GM12878 (cell line): ENCODE data around the gene RUFY4. TPM values are rescaled to one million over a fixed set of nuclear protein-coding genes. Genes with fewer than 3 reads are reported as not detected.

Source experiments
- ATAC-seq: fragments of 200-7000 bp; cut with Tn5 transposase; 3 replicates; pipeline ENCODE4 v1.9.1; 2020; ENCODE audit warnings: mild to moderate bottlenecking, moderate library complexity
- BruUV-seq: library from RNA; stranded (reverse); fragments of 400-500 nt; replicated peaks from 2 replicates; lab custom pipeline; 2021; lab: Mats Ljungman, UMichigan
- CTCF ChIA-PET: fragments of 300-600 bp; sonication (Branson Sonifier 250); formaldehyde crosslinking; extraction: SDS; loops from one replicate; lab custom pipeline; 2021; ENCODE audit warnings: inconsistent platforms; lab: Yijun Ruan, JAX
- POLR2A ChIA-PET: fragments of 350-600 bp; formaldehyde crosslinking; extraction: SDS; loops from one replicate; lab custom pipeline; 2021; ENCODE audit warnings: inconsistent platforms; lab: Charles Lee
- RAD21 ChIA-PET: fragments of 300-600 bp; sonication (Branson Sonifier 250); formaldehyde crosslinking; loops from one replicate; lab custom pipeline; 2023; ENCODE audit warnings: antibody characterized with exemption; ENCODE audit not compliant: unreplicated experiment; lab: Charles Lee
- SMC1A ChIA-PET: fragments of 300-600 bp; sonication (Branson Sonifier 250); formaldehyde crosslinking; loops from one replicate; lab custom pipeline; 2023; ENCODE audit not compliant: unreplicated experiment, uncharacterized antibody; lab: Charles Lee
- DNase-seq: peaks from one replicate; pipeline ENCODE4 v3.0.0-alpha.2; 2011; ENCODE audit warnings: low read depth, low spot score
- FAIRE-seq: peaks from 3 replicates; lab custom pipeline; 2011; peaks lifted over from hg19 to GRCh38; lab: Jason Lieb, UNC
- H2AFZ ChIP-seq: 2 replicates; pipeline ENCODE4 v1.6.0; 2011; ENCODE audit warnings: low read depth, low read length, control low read depth; ENCODE audit not compliant: control insufficient read depth
- H3K27ac ChIP-seq: 2 replicates; pipeline ENCODE4 v1.5.1; 2011; ENCODE audit warnings: control low read depth; ENCODE audit not compliant: control insufficient read depth, insufficient read depth
- H3K27me3 ChIP-seq, 2 experiments: replicated peaks in 1 of 2; 2 replicates each; pipeline versions ENCODE4 v1.6.0 to v1.6.1; 2011; ENCODE audit warnings: low read length in 1 of 2; ENCODE audit not compliant: control insufficient read depth in 2 of 2, insufficient read depth in 2 of 2
- H3K36me3 ChIP-seq, 2 experiments: 2 replicates each; pipeline ENCODE4 v1.5.1; 2011; ENCODE audit warnings: low read length in 1 of 2; ENCODE audit not compliant: control insufficient read depth in 2 of 2, insufficient read depth in 2 of 2
- H3K4me1 ChIP-seq: 2 replicates; pipeline ENCODE4 v1.6.1; 2011; ENCODE audit warnings: mild to moderate bottlenecking, low read length, moderate library complexity, mixed read lengths; ENCODE audit not compliant: control insufficient read depth, insufficient read depth
- H3K4me2 ChIP-seq: 2 replicates; pipeline ENCODE4 v1.6.0; 2011; ENCODE audit warnings: control low read depth; ENCODE audit not compliant: control insufficient read depth, insufficient read depth
- H3K4me3 ChIP-seq: fragments of 200-600 bp; sonication (generic); 2 replicates; pipeline ENCODE4 v1.5.1; 2016
- H3K79me2 ChIP-seq: 2 replicates; pipeline ENCODE4 v1.6.0; 2011; ENCODE audit warnings: low read length; ENCODE audit not compliant: control insufficient read depth, insufficient read depth
- H3K9ac ChIP-seq: 2 replicates; pipeline ENCODE4 v1.8.0; 2011; ENCODE audit warnings: low read length, control low read depth, mixed read lengths; ENCODE audit not compliant: control insufficient read depth, insufficient read depth
- H3K9me3 ChIP-seq: replicated peaks from 3 replicates; pipeline ENCODE4 v1.5.1; 2011; ENCODE audit warnings: mild to moderate bottlenecking, low read length; ENCODE audit not compliant: control insufficient read depth, insufficient read depth
- H4K20me1 ChIP-seq: 2 replicates; pipeline ENCODE4 v1.6.0; 2011; ENCODE audit not compliant: control insufficient read depth, insufficient read depth
- BCL11A ChIP-seq: IDR thresholded peaks from 2 replicates; pipeline ENCODE4 v1.6.1; 2011; ENCODE audit warnings: low read depth, low read length
- CUX1 ChIP-seq: IDR thresholded peaks from 2 replicates; pipeline ENCODE4 v1.6.1; 2012; ENCODE audit warnings: improper control_type of control experiment, low read depth, low read length; ENCODE audit not compliant: insufficient replicate concordance
- E2F4 ChIP-seq: IDR thresholded peaks from 2 replicates; pipeline ENCODE4 v1.6.1; 2012; ENCODE audit warnings: low read depth, low read length, improper control_type of control experiment
- GATAD2B ChIP-seq: fragments of 450-650 bp; conservative IDR thresholded peaks from 2 replicates; pipeline ENCODE4 v1.6.1; 2017; ENCODE audit warnings: low read depth, mild to moderate bottlenecking, moderate library complexity
- IKZF1 ChIP-seq: fragments of 450-650 bp; conservative IDR thresholded peaks from 2 replicates; pipeline ENCODE4 v1.6.1; 2017; ENCODE audit warnings: antibody characterized with exemption, mild to moderate bottlenecking
- POLR2A ChIP-seq: IDR thresholded peaks from 2 replicates; pipeline ENCODE4 v1.6.1; 2011; ENCODE audit warnings: low read depth, mild to moderate bottlenecking, low read length
- POLR2AphosphoS2 ChIP-seq: IDR thresholded peaks from 2 replicates; pipeline ENCODE4 v1.6.1; 2011; ENCODE audit warnings: low read depth, mild to moderate bottlenecking, low read length, improper control_type of control experiment, moderate library complexity
- RUNX3 ChIP-seq: IDR thresholded peaks from 2 replicates; pipeline ENCODE4 v1.6.1; 2012; ENCODE audit warnings: low read length, inconsistent platforms
- SMARCA5 ChIP-seq: fragments of 450-650 bp; IDR thresholded peaks from 2 replicates; pipeline ENCODE4 v1.6.1; 2017; ENCODE audit warnings: mild to moderate bottlenecking
- SMC3 ChIP-seq: IDR thresholded peaks from 2 replicates; pipeline ENCODE4 v1.6.1; 2011; ENCODE audit warnings: low read length, improper control_type of control experiment, borderline replicate concordance
- SRF ChIP-seq, 2 experiments: IDR thresholded peaks; 2 replicates each; pipeline ENCODE4 v1.6.1; 2011; ENCODE audit warnings: low read depth in 2 of 2, low read length in 2 of 2, mild to moderate bottlenecking in 1 of 2, moderate library complexity in 1 of 2
- TAF1 ChIP-seq: IDR thresholded peaks from 2 replicates; pipeline ENCODE4 v1.6.1; 2011; ENCODE audit warnings: mild to moderate bottlenecking, low read depth, low read length, borderline replicate concordance
- USF1 ChIP-seq: IDR thresholded peaks from 2 replicates; pipeline ENCODE4 v1.6.1; 2011; ENCODE audit warnings: borderline replicate concordance, low read depth, mild to moderate bottlenecking, moderate library complexity, mixed read lengths, low read length; ENCODE audit not compliant: insufficient read depth; ENCODE audit errors: extremely low read length
- YY1 ChIP-seq: IDR thresholded peaks from 2 replicates; pipeline ENCODE4 v1.6.1; 2011; ENCODE audit warnings: low read depth, mild to moderate bottlenecking, low read length
- ZBED1 ChIP-seq: IDR thresholded peaks from 2 replicates; pipeline ENCODE4 v1.6.1; 2016; ENCODE audit warnings: borderline replicate concordance
- WGBS: methylation state at CpG from one replicate; pipeline ENCODE4 v1.1.6; 2016; ENCODE audit warnings: low lambda C conversion rate; ENCODE audit not compliant: insufficient replicate concordance, insufficient coverage; ENCODE audit errors: missing lambda C conversion rate; 5-methylcytosine and 5-hydroxymethylcytosine counted together
- in situ Hi-C: fragments of 300-500 bp; cut with MboI; formaldehyde crosslinking; loops from 9 replicates; pipeline ENCODE4 v1.14.3; 2018; ENCODE audit warnings: mixed read lengths
- intact Hi-C: fragments of 100-400 bp; cut with micrococcal nuclease; formaldehyde crosslinking; loops from one replicate; pipeline ENCODE4 v1.14.2; 2022; ENCODE audit not compliant: unreplicated experiment
- polyA plus RNA-seq, 11 experiments: library from polyadenylated mRNA; depleted of rRNA in 4 of 11; unstranded in 6 of 11; stranded (reverse) in 5 of 11; fragments of >200 nt; fragmentation: Nextera tagmentation in 4 of 11; fragmentation: Illumina TruSeq in 1 of 11; extraction: Ambion mirVana in 4 of 11; extraction: Trizol in 1 of 11; gene quantifications; 1 replicate in 1 of 11; 2 replicates in 10 of 11; pipeline versions ENCODE4 v1.2.1 to v1.2.3, GENCODE V29; 2011 to 2016; ENCODE audit warnings: inconsistent platforms in 2 of 11, missing spikeins in 2 of 11, low read depth in 1 of 11
- total RNA-seq, 4 experiments: library from RNA; depleted of rRNA in 3 of 4; stranded (reverse); fragments of >200 nt in 3 of 4; fragmentation: Illumina TruSeq in 1 of 4; extraction: Trizol in 1 of 4; gene quantifications; 2 replicates each; pipeline versions ENCODE4 v1.2.1 to v1.2.3, GENCODE V29; 2013 to 2021

Gene RUFY4
- total and polyA plus RNA-seq, 10 of the 15 experiments (the other 5 are each of a cell fraction or from before 2014, with no cell fraction given), result 0.05 to 2.7 (median 0.90) TPM

- FAIRE-seq, result no peak
- 0% methylated on average over 2 of the region's 2 CpGs for WGBS
- in situ Hi-C loops (no loop called here), intact Hi-C loops (no loop called here)
- no peak overlapping the region for H3K4me3 ChIP-seq
- ChIA-PET POLR2A (interaction anchor here (0.6 kb wide), 1 partner anchor 282 kb away, joined by 3 read pairs; no protein-coding TSS in a partner anchor), SMC1A (interaction anchor here (0.6 to 1.3 kb wide), 5 partner anchors 35 to 90 kb away, joined by 3 to 4 read pairs (median 3); no protein-coding TSS in a partner anchor), RAD21 (interaction anchor here (1.1 to 1.3 kb wide), 2 partner anchors 12 to 292 kb away, joined by 3 to 6 read pairs; partner anchors contain the start of gene RUFY4), CTCF (interaction anchor here (0.8 to 1.9 kb wide), 9 partner anchors 9 to 294 kb away, joined by 3 to 5 read pairs (median 4); partner anchors contain the start of gene RUFY4)
- H3K4me1 ChIP-seq, result peaks cover 35% of the 10 kb centered on the region
- no peaks in the 10 kb centered on the region for H3K36me3 ChIP-seq
- BruUV-seq, result no TSS peak
- ATAC-seq, result peak; percentile 98
- H3K27me3 ChIP-seq, result no peaks in the 10 kb centered on the region; a peak in 1 of 4 replicates
- peak overlapping the region; percentile 65 for H3K27ac ChIP-seq
- no peaks in the 10 kb centered on the region for H3K79me2 ChIP-seq
- no peak overlapping the region for H2AFZ ChIP-seq
- no peak overlapping the region for H3K9ac ChIP-seq
- peak overlapping the region; percentile 30; the same call in 1 of the 2 replicates for H3K4me2 ChIP-seq
- no peaks in the 10 kb centered on the region for H3K9me3 ChIP-seq
- DNase-seq, result peak; percentile 61
- H4K20me1 ChIP-seq, result no peaks in the 10 kb centered on the region
- peak; percentile 13; the same call in 1 of the 2 replicates for TF ChIP-seq SMC3
- TF ChIP-seq IKZF1, result peak; percentile 51; the same call in 1 of the 2 replicates
- no peak for TF ChIP-seq SMARCA5
- TF ChIP-seq ZBED1, result no peak
- TF ChIP-seq BCL11A, result peak; percentile 94
- TF ChIP-seq RUNX3, result peak; percentile 92
- TF ChIP-seq CUX1, result no peak
- no peak for TF ChIP-seq TAF1
- TF ChIP-seq SRF (IDR thresholded peaks at IDR 0.05; ENCODE audit: low read depth in 2 of 2, low read length in 2 of 2), result peak in 1 of 2 experiments; percentile 74; a peak in 1 of 4 replicates
- no peak for TF ChIP-seq E2F4
- TF ChIP-seq POLR2AphosphoS2, result no peak
- peak; percentile 36; the same call in 1 of the 2 replicates for TF ChIP-seq YY1
- TF ChIP-seq GATAD2B, result no peak
- TF ChIP-seq POLR2A, result no peak
- no peak for TF ChIP-seq USF1
These were observed 12.0 kb downstream of the RUFY4 start for GRCh38 chr2:218081063-218081462.
